ENCODE results near the gene RNASE13.

Gene RNASE13, protein sequence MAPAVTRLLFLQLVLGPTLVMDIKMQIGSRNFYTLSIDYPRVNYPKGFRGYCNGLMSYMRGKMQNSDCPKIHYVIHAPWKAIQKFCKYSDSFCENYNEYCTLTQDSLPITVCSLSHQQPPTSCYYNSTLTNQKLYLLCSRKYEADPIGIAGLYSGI

DNA sequence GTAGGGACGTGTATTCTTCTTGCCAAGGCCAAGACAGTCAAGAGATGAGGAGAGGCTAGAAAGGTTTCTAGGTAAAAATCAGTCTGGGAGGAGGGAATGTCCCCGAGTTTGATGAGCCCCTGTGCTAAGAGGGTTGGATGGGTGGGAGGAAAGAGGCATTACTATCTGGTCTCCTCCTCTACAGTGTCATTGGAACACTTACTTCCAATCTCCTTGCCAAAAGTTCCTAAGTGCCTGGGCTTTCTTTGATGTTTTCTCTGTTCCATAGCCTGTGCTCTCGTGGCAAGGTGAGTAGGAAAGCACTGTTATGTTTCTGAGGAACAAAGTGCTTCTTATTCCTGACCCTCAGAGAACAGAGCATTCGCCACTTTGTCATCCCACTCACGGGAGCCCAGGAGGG lies at the start of gene RNASE13:
Gene RNASE13, minus strand, starts transcription at position 101 of the 400 bp plus-strand sequence. CDS start 519 bp downstream, outside the sequence.
- TF ChIP-seq, protein P1, sequence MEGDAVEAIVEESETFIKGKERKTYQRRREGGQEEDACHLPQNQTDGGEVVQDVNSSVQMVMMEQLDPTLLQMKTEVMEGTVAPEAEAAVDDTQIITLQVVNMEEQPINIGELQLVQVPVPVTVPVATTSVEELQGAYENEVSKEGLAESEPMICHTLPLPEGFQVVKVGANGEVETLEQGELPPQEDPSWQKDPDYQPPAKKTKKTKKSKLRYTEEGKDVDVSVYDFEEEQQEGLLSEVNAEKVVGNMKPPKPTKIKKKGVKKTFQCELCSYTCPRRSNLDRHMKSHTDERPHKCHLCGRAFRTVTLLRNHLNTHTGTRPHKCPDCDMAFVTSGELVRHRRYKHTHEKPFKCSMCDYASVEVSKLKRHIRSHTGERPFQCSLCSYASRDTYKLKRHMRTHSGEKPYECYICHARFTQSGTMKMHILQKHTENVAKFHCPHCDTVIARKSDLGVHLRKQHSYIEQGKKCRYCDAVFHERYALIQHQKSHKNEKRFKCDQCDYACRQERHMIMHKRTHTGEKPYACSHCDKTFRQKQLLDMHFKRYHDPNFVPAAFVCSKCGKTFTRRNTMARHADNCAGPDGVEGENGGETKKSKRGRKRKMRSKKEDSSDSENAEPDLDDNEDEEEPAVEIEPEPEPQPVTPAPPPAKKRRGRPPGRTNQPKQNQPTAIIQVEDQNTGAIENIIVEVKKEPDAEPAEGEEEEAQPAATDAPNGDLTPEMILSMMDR (IDR thresholded peaks at IDR 0.05; ENCODE audit: extremely low read depth, insufficient read depth, missing control alignments) = no peak
- in situ Hi-C loops (cut with MboI; ENCODE audit: low pct_unique_long_range_greater_than_20kb, low sequenced_read_pairs, unreplicated experiment) = no loop called here
- DNase-seq (ENCODE audit: low spot score) = no peak

DNA sequence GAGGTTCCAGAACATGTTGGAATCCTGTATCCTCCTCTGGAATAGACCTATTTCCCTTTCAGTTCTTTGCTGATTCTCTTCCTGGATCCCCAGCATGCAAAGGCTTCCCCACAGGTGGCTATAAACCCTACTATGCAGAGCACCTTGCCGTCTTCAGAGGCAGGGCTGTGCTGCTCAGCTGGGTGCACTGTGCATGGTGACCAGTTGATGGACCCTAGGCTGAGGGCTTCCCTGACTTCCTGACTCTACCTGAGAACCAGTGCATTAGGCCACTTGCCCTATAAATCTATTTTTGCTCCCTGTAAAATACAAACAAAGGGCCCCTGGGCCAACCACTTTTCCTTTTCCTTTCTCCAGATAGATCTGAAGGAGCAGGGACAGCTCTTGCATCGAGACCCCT lies 49.8 kb upstream of the RNASE13 start:
- in situ Hi-C loops (cut with MboI; ENCODE audit: low pct_unique_long_range_greater_than_20kb, low sequenced_read_pairs, unreplicated experiment) = no loop called here
- no peak for DNase-seq (ENCODE audit: low spot score)
- TF ChIP-seq, protein P1 (IDR thresholded peaks at IDR 0.05; ENCODE audit: extremely low read depth, insufficient read depth, missing control alignments) = no peak

DNA sequence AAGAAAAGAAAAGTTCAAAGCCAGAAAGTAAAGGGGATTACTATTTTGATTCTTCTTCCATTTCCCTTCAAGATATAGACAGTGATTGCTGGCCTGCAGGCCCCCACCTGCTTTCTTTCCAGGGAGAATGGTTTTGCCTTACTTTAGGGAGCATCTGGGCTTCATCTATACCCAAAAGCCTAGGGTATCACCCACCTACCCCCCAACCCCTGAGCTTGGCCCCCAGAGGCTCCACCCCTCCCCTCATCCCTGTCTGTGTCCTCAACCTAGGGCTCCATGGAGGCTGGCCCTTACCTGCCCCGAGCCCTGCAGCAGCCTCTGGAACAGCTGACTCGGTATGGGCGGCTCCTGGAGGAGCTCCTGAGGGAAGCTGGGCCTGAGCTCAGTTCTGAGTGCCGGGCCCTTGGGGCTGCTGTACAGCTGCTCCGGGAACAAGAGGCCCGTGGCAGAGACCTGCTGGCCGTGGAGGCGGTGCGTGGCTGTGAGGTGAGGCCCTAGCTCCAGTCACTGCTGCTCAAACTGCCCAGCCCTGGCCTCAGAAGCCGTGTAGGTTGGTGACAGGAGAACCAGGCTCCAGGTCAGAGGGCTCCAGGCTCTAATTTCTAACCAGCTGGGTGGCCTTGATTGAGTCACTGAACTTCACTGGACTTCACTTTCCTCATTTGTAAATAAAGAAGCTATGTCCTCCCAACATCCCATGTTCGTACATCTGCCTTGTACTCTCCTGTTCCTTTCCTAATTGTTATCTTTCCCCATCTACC lies 49.1 kb upstream of the RNASE13 start:
- TF ChIP-seq, protein P1 (IDR thresholded peaks at IDR 0.05; ENCODE audit: extremely low read depth, insufficient read depth, missing control alignments) = no peak
- DNase-seq (ENCODE audit: low spot score) = no peak
- in situ Hi-C loops (cut with MboI; ENCODE audit: low pct_unique_long_range_greater_than_20kb, low sequenced_read_pairs, unreplicated experiment) = no loop called here

DNA sequence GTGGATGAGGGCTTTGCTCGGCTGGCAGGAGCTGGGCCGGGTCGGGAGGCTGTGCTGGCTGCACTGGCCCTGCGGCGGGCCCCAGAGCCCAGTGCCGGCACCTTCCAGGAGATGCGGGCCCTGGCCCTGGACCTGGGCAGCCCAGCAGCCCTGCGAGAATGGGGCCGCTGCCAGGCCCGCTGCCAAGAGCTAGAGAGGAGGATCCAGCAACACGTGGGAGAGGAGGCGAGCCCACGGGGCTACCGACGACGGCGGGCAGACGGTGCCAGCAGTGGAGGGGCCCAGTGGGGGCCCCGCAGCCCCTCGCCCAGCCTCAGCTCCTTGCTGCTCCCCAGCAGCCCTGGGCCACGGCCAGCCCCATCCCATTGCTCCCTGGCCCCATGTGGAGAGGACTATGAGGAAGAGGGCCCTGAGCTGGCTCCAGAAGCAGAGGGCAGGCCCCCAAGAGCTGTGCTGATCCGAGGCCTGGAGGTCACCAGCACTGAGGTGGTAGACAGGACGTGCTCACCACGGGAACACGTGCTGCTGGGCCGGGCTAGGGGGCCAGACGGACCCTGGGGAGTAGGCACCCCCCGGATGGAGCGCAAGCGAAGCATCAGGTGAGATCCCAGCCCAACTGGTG lies 47.0 kb upstream of the RNASE13 start:
- in situ Hi-C loops (cut with MboI; ENCODE audit: low pct_unique_long_range_greater_than_20kb, low sequenced_read_pairs, unreplicated experiment) = no loop called here
- TF ChIP-seq, protein P1 (IDR thresholded peaks at IDR 0.05; ENCODE audit: extremely low read depth, insufficient read depth, missing control alignments) = no peak

GRCh38 chr14:21078726-21079125 lies 44.1 kb upstream of the RNASE13 start:
- in situ Hi-C loops (cut with MboI; ENCODE audit: low pct_unique_long_range_greater_than_20kb, low sequenced_read_pairs, unreplicated experiment) = no loop called here
- no peak for DNase-seq (ENCODE audit: low spot score)
- TF ChIP-seq, protein P1 (IDR thresholded peaks at IDR 0.05; ENCODE audit: extremely low read depth, insufficient read depth, missing control alignments) = no peak

More for the DNA sequence above, 47.0 kb upstream of the RNASE13 start:
- DNase-seq (ENCODE audit: low spot score) = no peak

- in situ Hi-C loops (cut with MboI; ENCODE audit: low pct_unique_long_range_greater_than_20kb, low sequenced_read_pairs, unreplicated experiment) = no loop called here
- no peak for DNase-seq (ENCODE audit: low spot score)
- TF ChIP-seq, protein P1 (IDR thresholded peaks at IDR 0.05; ENCODE audit: extremely low read depth, insufficient read depth, missing control alignments) = no peak
These were observed 43.7 kb upstream of the RNASE13 start for GRCh38 chr14:21078287-21078686.
